CD4-positive, alpha-beta T cell (primary cell): Measurements from ENCODE around the gene TPR. TPM values are rescaled to one million over a fixed set of nuclear protein-coding genes. Genes with fewer than 3 reads are reported as not detected.

Experiments
- ATAC-seq: fragments of 200-7000 bp; cut with Tn5 transposase; one replicate; pipeline ENCODE4 v1.10.0; 2022; ENCODE audit warnings: mild to moderate bottlenecking; ENCODE audit not compliant: poor library complexity
- CTCF ChIA-PET: fragments of 350-600 bp; sonication (Branson Sonifier 250); formaldehyde crosslinking; loops from one replicate; lab custom pipeline; 2021; ENCODE audit warnings: antibody characterized with exemption, inconsistent platforms; lab: Charles Lee
- POLR2A ChIA-PET: fragments of 350-600 bp; sonication (Branson Sonifier 250); formaldehyde crosslinking; loops from one replicate; lab custom pipeline; 2021; ENCODE audit warnings: antibody characterized with exemption, inconsistent platforms; lab: Charles Lee
- DNase-seq, 14 experiments: peaks; one replicate each; pipeline ENCODE4 v3.0.0-alpha.2; 2013 to 2020; ENCODE audit warnings: mixed read lengths in 2 of 14
- H3K27ac ChIP-seq, 2 donors: one replicate each; pipeline versions ENCODE4 v1.5.1 to v1.7.0; 2013; ENCODE audit warnings: low read length in 2 of 2, low read depth in 1 of 2, mild to moderate bottlenecking in 1 of 2
- H3K27me3 ChIP-seq, 2 experiments: 1 replicate in 1 of 2; 2 replicates in 1 of 2; pipeline versions ENCODE4 v1.6.1 to v1.7.0; 2013; ENCODE audit warnings: low read length in 2 of 2, control low read depth in 1 of 2, mild to moderate bottlenecking in 1 of 2, moderate library complexity in 1 of 2; ENCODE audit not compliant: insufficient read depth in 2 of 2, control insufficient read depth in 1 of 2
- H3K36me3 ChIP-seq: one replicate; pipeline ENCODE4 v1.6.1; 2013; ENCODE audit warnings: low read length, control low read depth; ENCODE audit not compliant: insufficient read depth
- H3K4me1 ChIP-seq: one replicate; pipeline ENCODE4 v1.6.1; 2013; ENCODE audit warnings: low read length, control low read depth; ENCODE audit not compliant: insufficient read depth
- H3K4me3 ChIP-seq: one replicate; pipeline ENCODE4 v1.5.1; 2013; ENCODE audit warnings: mild to moderate bottlenecking, low read length, moderate library complexity
- H3K9me3 ChIP-seq, 2 experiments: 1 replicate in 1 of 2; 2 replicates in 1 of 2; pipeline versions ENCODE4 v1.6.1 to v1.7.0; 2013; ENCODE audit warnings: low read length in 2 of 2, mild to moderate bottlenecking in 2 of 2, control low read depth in 1 of 2, moderate library complexity in 1 of 2; ENCODE audit not compliant: control insufficient read depth in 1 of 2, insufficient read depth in 1 of 2
- H3K27ac Mint-ChIP-seq: one replicate; pipeline ENCODE4 v1.8.0; 2020; ENCODE audit warnings: mixed read lengths
- H3K27me3 Mint-ChIP-seq: one replicate; pipeline ENCODE4 v1.8.0; 2021; ENCODE audit warnings: mixed read lengths
- H3K36me3 Mint-ChIP-seq: one replicate; pipeline ENCODE4 v1.8.0; 2021; ENCODE audit warnings: low read depth, mixed read lengths
- H3K4me1 Mint-ChIP-seq: one replicate; pipeline ENCODE4 v1.8.0; 2021; ENCODE audit warnings: low read depth, mixed read lengths
- H3K4me3 Mint-ChIP-seq: one replicate; pipeline ENCODE4 v1.8.0; 2020; ENCODE audit warnings: mild to moderate bottlenecking, mixed read lengths
- H3K9me3 Mint-ChIP-seq: one replicate; pipeline ENCODE4 v1.8.0; 2020; ENCODE audit warnings: mixed read lengths
- CTCF ChIP-seq: fragments of 200-600 bp; IDR thresholded peaks from one replicate; pipeline ENCODE4 v1.8.0; 2022; ENCODE audit warnings: antibody characterized with exemption, mild to moderate bottlenecking
- intact Hi-C, 2 experiments: fragments of 100-400 bp; cut with DNase I in 1 of 2; cut with micrococcal nuclease in 1 of 2; formaldehyde crosslinking; loops; one replicate each; pipeline versions ENCODE4 v1.15.1 to v1.9.0; 2023 to 2025; cut with DNase I, micrococcal nuclease
- total RNA-seq, 174 experiments: library from RNA in 2 of 174; stranded (reverse) in 2 of 174; gene quantifications; one replicate each; pipeline ENCODE4 v1.2.3 and lab custom pipeline; 2021 to 2026

TPR gene
- total RNA-seq, 2 experiments from 2014 or later: 82.3 to 91.3 TPM

- H3K4me3 Mint-ChIP-seq: no peak overlapping the region
- H3K9me3 Mint-ChIP-seq: no peaks in the 10 kb centered on the region
- peaks cover 48% of the 10 kb centered on the region for H3K4me1 Mint-ChIP-seq
- DNase-seq (no peak), ATAC-seq (no peak)
- Histone ChIP-seq H3K4me3 (no peak overlapping the region), H3K36me3 (no peaks in the 10 kb centered on the region), H3K27me3 (no peaks in the 10 kb centered on the region), H3K9me3 (no peaks in the 10 kb centered on the region), H3K4me1 (peaks cover 16% of the 10 kb centered on the region), H3K27ac (no peak overlapping the region)
- no peaks in the 10 kb centered on the region for H3K36me3 Mint-ChIP-seq
- POLR2A ChIA-PET: interaction anchor here (0.7 to 6.4 kb wide), 2 partner anchors 11 to 16 kb away, joined by 3 to 40 read pairs; no protein-coding TSS in a partner anchor
- TF ChIP-seq CTCF: no peak
- no peaks in the 10 kb centered on the region for H3K27me3 Mint-ChIP-seq
- H3K27ac Mint-ChIP-seq: no peak overlapping the region
- intact Hi-C loops: no loop called here
- CTCF ChIA-PET: interaction anchor here (1.3 kb wide), 1 partner anchor 82 kb away, joined by 5 read pairs; the partner anchor contains the start of genes ODR4 and TPR
Observed at GRCh38 chr1:186292875-186293274, 82.2 kb downstream of the TPR start.

DNA sequence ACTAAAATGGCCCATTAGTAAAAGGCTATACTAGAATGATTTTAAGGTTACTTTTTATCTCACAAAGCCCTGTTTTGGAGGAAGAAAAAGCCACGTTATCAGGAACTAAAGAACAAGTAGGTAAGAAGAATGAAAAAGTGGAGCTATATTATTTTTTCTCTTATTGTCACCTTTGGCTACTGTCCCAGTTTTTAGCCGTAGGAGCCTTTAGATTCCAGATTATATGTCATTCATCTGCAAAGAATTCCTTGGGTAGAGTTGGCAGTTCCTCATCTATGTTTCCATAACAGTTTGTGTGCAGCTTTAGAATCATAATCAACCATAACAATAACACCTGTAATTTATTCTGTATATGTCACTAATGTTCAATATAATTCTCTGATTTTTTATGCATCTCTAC lies 83.8 kb downstream of the TPR start:
- CTCF ChIA-PET: no interaction called here

DNA sequence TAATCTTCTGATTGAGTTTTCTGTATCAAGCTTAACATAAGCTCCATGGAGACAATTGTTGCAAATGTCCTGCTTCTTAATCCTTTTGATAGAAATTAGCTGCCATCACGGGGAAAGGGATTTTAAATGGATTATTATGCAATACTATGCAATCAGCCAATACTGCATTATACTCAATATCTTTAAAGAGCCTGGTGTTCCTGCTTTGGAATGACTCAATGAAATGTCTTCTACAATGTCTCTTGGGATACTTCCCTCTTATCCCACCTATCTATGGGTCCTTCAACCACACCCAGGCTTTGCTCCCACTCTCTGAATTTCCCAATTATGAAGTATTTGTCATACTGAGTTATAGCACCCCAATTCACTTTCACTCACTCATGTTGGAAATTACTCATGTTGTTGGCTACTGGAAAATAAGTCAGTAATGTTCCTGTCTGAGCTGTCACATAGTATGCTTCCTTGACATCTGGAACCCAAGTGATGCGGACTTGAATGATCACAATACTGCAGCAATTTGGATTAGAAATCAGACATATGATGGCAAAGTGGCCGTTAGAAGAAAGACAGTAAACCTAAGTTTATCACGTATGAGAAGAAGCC lies 85.0 kb downstream of the TPR start:
- peak overlapping the region; percentile 5 for H3K4me3 Mint-ChIP-seq
- CTCF ChIA-PET: interaction anchor here (1.0 to 1.7 kb wide), 3 partner anchors 10 to 85 kb away, joined by 3 to 5 read pairs (median 3); partner anchors contain the start of genes ODR4 and TPR
- POLR2A ChIA-PET: interaction anchor here (1.0 to 6.4 kb wide), 7 partner anchors 9 to 85 kb away, joined by 3 to 40 read pairs (median 6); partner anchors contain the start of gene TPR

More for the DNA sequence above, 83.8 kb downstream of the TPR start:
- no peak for DNase-seq
- no peak for TF ChIP-seq CTCF
- POLR2A ChIA-PET: interaction anchor here (1.2 to 6.4 kb wide), 2 partner anchors 11 to 13 kb away, joined by 6 to 40 read pairs; no protein-coding TSS in a partner anchor
- Histone ChIP-seq H3K36me3 (no peaks in the 10 kb centered on the region), H3K9me3 (no peaks in the 10 kb centered on the region), H3K4me1 (peaks cover 16% of the 10 kb centered on the region), H3K27me3 (no peaks in the 10 kb centered on the region), H3K27ac (no peak overlapping the region), H3K4me3 (no peak overlapping the region)
- H3K4me3 Mint-ChIP-seq: no peak overlapping the region
- no peaks in the 10 kb centered on the region for H3K36me3 Mint-ChIP-seq
- H3K27me3 Mint-ChIP-seq: no peaks in the 10 kb centered on the region
- H3K27ac Mint-ChIP-seq: peak overlapping the region; percentile 94
- H3K4me1 Mint-ChIP-seq: peaks cover 62% of the 10 kb centered on the region
- intact Hi-C loops: no loop called here
- no peak for ATAC-seq
- H3K9me3 Mint-ChIP-seq: no peaks in the 10 kb centered on the region

More for the DNA sequence above, 85.0 kb downstream of the TPR start:
- no peaks in the 10 kb centered on the region for H3K9me3 Mint-ChIP-seq
- Histone ChIP-seq H3K4me1 (peaks cover 16% of the 10 kb centered on the region), H3K9me3 (no peaks in the 10 kb centered on the region), H3K27ac (peak overlapping the region; percentile 40 to 48), H3K36me3 (no peaks in the 10 kb centered on the region), H3K27me3 (no peaks in the 10 kb centered on the region), H3K4me3 (no peak overlapping the region)
- H3K27ac Mint-ChIP-seq: peak overlapping the region; percentile 94
- ATAC-seq: no peak
- no peak for TF ChIP-seq CTCF
- H3K27me3 Mint-ChIP-seq: no peaks in the 10 kb centered on the region
- H3K36me3 Mint-ChIP-seq: no peaks in the 10 kb centered on the region
- no peak for DNase-seq
- peaks cover 53% of the 10 kb centered on the region for H3K4me1 Mint-ChIP-seq
- intact Hi-C loops: loop anchor here in 1 of 2 experiments (2.0 kb wide), 1 partner anchor 15 kb away; no protein-coding TSS in a partner anchor
